ENCODE data around the gene NLGN1. TPM values are rescaled to one million over a fixed set of nuclear protein-coding genes. Genes with fewer than 3 reads are reported as not detected.

Gene NLGN1
- total RNA-seq, 2 donors from 2014 or later = 0.36 to 11.7 TPM

- Histone ChIP-seq H3K4me1 (replicated peaks) (no peaks in the 10 kb centered on the region), H3K27ac (no peak overlapping the region)
- WGBS = 88% methylated on average over 3 of the region's 3 CpGs
These were observed 762.1 kb downstream of the NLGN1 start for GRCh38 chr3:174159604-174160003.

GRCh38 chr3:174162550-174162949, 765.0 kb downstream of the NLGN1 start:
- no peaks in the 10 kb centered on the region for H3K9me3 ChIP-seq
- no peak overlapping the region for H3K27ac ChIP-seq
- no peaks in the 10 kb centered on the region for H3K36me3 ChIP-seq
- 85% methylated on average over 1 of the region's 1 CpG for WGBS
- no peaks in the 10 kb centered on the region for H3K27me3 ChIP-seq (replicated peaks; ENCODE audit: insufficient read depth)
- no peak for DNase-seq (ENCODE audit: low spot score)
- intact Hi-C loops (cut with DNase I) = no loop called here
- H3K4me3 ChIP-seq = no peak overlapping the region
- no peak for TF ChIP-seq CTCF (IDR thresholded peaks at IDR 0.05)
- H3K4me1 ChIP-seq (replicated peaks) = no peaks in the 10 kb centered on the region

More at GRCh38 chr3:174159604-174160003, 762.1 kb downstream of the NLGN1 start:
- Histone ChIP-seq H3K27me3 (replicated peaks; ENCODE audit: insufficient read depth) (no peaks in the 10 kb centered on the region), H3K9me3 (no peaks in the 10 kb centered on the region), H3K36me3 (no peaks in the 10 kb centered on the region), H3K4me3 (no peak overlapping the region)
- no peak for TF ChIP-seq CTCF (IDR thresholded peaks at IDR 0.05)
- no peak for TF ChIP-seq POLR2AphosphoS5 (IDR thresholded peaks at IDR 0.05)
- no peak for TF ChIP-seq POLR2A (IDR thresholded peaks at IDR 0.05)
- DNase-seq (ENCODE audit: low spot score) = no peak
- intact Hi-C loops (cut with DNase I) = no loop called here

- H3K27me3 ChIP-seq (replicated peaks; ENCODE audit: insufficient read depth) = no peaks in the 10 kb centered on the region
- intact Hi-C loops (cut with DNase I) = no loop called here
These were observed 770.5 kb downstream of the NLGN1 start for GRCh38 chr3:174168026-174168425.

GRCh38 chr3:174168538-174169254, 771.2 kb downstream of the NLGN1 start:
- Histone ChIP-seq H3K27me3 (replicated peaks; ENCODE audit: insufficient read depth) (no peaks in the 10 kb centered on the region), H3K4me3 (no peak overlapping the region), H3K4me1 (replicated peaks) (no peaks in the 10 kb centered on the region), H3K36me3 (no peaks in the 10 kb centered on the region), H3K27ac (no peak overlapping the region), H3K9me3 (no peaks in the 10 kb centered on the region)
- intact Hi-C loops (cut with DNase I) = no loop called here
- TF ChIP-seq POLR2A (IDR thresholded peaks at IDR 0.05) (no peak), CTCF (IDR thresholded peaks at IDR 0.05) (no peak), POLR2AphosphoS5 (IDR thresholded peaks at IDR 0.05) (no peak)
- no peak for DNase-seq (ENCODE audit: low spot score)
- WGBS = 66% methylated on average over 3 of the region's 3 CpGs

More at GRCh38 chr3:174168026-174168425, 770.5 kb downstream of the NLGN1 start:
- no peak overlapping the region for H3K27ac ChIP-seq
- DNase-seq (ENCODE audit: low spot score) = no peak
- H3K4me1 ChIP-seq (replicated peaks) = no peaks in the 10 kb centered on the region
- 66% methylated on average over 1 of the region's 1 CpG for WGBS
- H3K4me3 ChIP-seq = no peak overlapping the region
- H3K9me3 ChIP-seq = no peaks in the 10 kb centered on the region
- H3K36me3 ChIP-seq = no peaks in the 10 kb centered on the region
- TF ChIP-seq CTCF (IDR thresholded peaks at IDR 0.05) (no peak), POLR2AphosphoS5 (IDR thresholded peaks at IDR 0.05) (no peak), POLR2A (IDR thresholded peaks at IDR 0.05) (no peak)

GRCh38 chr3:174169736-174170135, 772.2 kb downstream of the NLGN1 start:
- no peak overlapping the region for H3K27ac ChIP-seq
- no peak overlapping the region for H3K4me3 ChIP-seq
- H3K27me3 ChIP-seq (replicated peaks; ENCODE audit: insufficient read depth) = no peaks in the 10 kb centered on the region
- intact Hi-C loops (cut with DNase I) = no loop called here
- 75% methylated on average over 3 of the region's 3 CpGs for WGBS
- H3K9me3 ChIP-seq = no peaks in the 10 kb centered on the region
- no peak for TF ChIP-seq POLR2AphosphoS5 (IDR thresholded peaks at IDR 0.05)
- TF ChIP-seq CTCF (IDR thresholded peaks at IDR 0.05) = no peak
- TF ChIP-seq POLR2A (IDR thresholded peaks at IDR 0.05) = no peak
- no peaks in the 10 kb centered on the region for H3K4me1 ChIP-seq (replicated peaks)
- no peaks in the 10 kb centered on the region for H3K36me3 ChIP-seq
- no peak for DNase-seq (ENCODE audit: low spot score)
